Measurements from ENCODE around the gene ENO3. TPM values are rescaled to one million over a fixed set of nuclear protein-coding genes. Genes with fewer than 3 reads are reported as not detected.

ENO3 gene
- total and polyA plus RNA-seq, 10 of the 15 experiments (the other 5 are each of a cell fraction or from before 2014, with no cell fraction given) = 6.8 to 28.4 (median 17.0) TPM

GRCh38 chr17:4966844-4967538 lies 16.1 kb downstream of the ENO3 start (continued):
- TF ChIP-seq E2F4 (IDR thresholded peaks at IDR 0.05; ENCODE audit: low read depth, low read length) (no peak), PBX3 (IDR thresholded peaks at IDR 0.05; ENCODE audit: insufficient replicate concordance, low read depth, low read length) (peak; percentile 99), SMARCA5 (IDR thresholded peaks at IDR 0.05) (no peak; the same call in 1 of the 2 replicates), HDAC6 (IDR thresholded peaks at IDR 0.05; ENCODE audit: unreplicated experiment) (no peak), RAD21 (IDR thresholded peaks at IDR 0.05; ENCODE audit: insufficient read depth, low read depth, low read length) (no peak), IKZF1 (conservative IDR thresholded peaks at IDR 0.05) (0 out of 2 replicates have a peak, but pooled peaks have one; percentile 16), ASH2L (IDR thresholded peaks at IDR 0.05; ENCODE audit: borderline replicate concordance, low read depth) (no peak), SMAD1 (IDR thresholded peaks at IDR 0.05; ENCODE audit: low read depth, partially characterized antibody) (no peak), SIX5 (IDR thresholded peaks at IDR 0.05; ENCODE audit: low read depth, low read length, severe bottlenecking) (no peak), POLR2AphosphoS2 (IDR thresholded peaks at IDR 0.05; ENCODE audit: low read depth, low read length) (no peak), ZNF384 (IDR thresholded peaks at IDR 0.05; ENCODE audit: borderline replicate concordance, low read depth, low read length) (no peak), E4F1 (IDR thresholded peaks at IDR 0.05; ENCODE audit: borderline replicate concordance, partially characterized antibody) (peak; percentile 89), TBL1XR1 (IDR thresholded peaks at IDR 0.05; ENCODE audit: low read depth, low read length) (0 out of 2 replicates have a peak, but pooled peaks have one; percentile 10), SPI1 (IDR thresholded peaks at IDR 0.05; ENCODE audit: borderline replicate concordance, insufficient read depth, low read depth, low read length) (no peak), ZNF24 (IDR thresholded peaks at IDR 0.05) (no peak), CHD2 (IDR thresholded peaks at IDR 0.05; ENCODE audit: borderline replicate concordance, low read depth, low read length) (peak; percentile 98), ELK1 (IDR thresholded peaks at IDR 0.05; ENCODE audit: low read depth, low read length) (no peak), USF2 (IDR thresholded peaks at IDR 0.05; ENCODE audit: borderline replicate concordance, low read depth, low read length) (no peak), STAT1 (conservative IDR thresholded peaks at IDR 0.05) (no peak), SUZ12 (IDR thresholded peaks at IDR 0.05; ENCODE audit: unreplicated experiment) (no peak), BCL11A (IDR thresholded peaks at IDR 0.05; ENCODE audit: low read depth, low read length) (no peak), HCFC1 (IDR thresholded peaks at IDR 0.05; ENCODE audit: low read length) (no peak), ZZZ3 (IDR thresholded peaks at IDR 0.05; ENCODE audit: control insufficient read depth, insufficient read length, low read depth) (no peak), GABPA (IDR thresholded peaks at IDR 0.05; ENCODE audit: low read depth) (peak; percentile 48; the same call in 1 of the 2 replicates)
